ENCODE results near the gene ADCY1.

Gene ADCY1

DNA sequence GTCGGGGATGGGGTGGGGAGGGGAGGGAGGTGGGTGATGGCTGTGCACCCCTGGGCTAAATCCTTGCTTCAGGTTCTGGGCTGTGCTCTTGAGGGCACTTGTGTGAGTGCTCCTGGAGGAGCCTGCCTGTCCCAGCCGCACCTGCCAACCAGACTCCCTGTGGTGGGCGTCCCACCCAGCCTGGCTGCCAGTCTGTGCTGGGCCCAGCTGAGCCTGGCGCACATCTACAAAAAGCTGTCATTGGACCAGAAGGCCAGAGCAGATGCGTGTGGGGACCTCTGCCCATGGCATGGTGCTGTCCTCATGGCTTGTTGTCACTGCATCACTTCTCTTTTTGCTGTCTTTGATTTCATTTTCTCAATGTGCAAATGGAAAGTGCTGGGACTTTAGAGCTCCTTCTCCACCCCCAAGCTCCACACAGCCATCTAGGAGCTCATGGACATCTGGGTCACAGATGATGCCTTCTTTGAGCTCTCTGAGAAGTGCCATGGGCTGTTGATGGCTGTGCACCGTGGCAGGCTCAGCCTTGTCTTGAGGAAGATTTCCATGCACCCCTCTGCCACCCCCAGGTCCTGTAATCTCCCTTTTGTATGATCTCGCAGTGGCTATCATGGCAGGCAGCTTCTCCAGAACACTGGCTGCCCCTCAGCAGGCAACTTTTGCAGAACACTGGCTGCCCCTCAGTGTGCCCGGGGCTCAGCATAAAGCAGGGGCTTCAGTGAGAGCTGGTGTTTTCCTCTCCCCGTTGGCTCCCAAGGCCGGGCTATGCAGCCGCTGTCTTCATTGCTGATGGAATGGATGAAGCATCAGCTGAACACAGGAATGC, 83.9 kb downstream of the ADCY1 start:
- DNase-seq (ENCODE audit: low read depth) = no peak
- TF ChIP-seq, protein P1, sequence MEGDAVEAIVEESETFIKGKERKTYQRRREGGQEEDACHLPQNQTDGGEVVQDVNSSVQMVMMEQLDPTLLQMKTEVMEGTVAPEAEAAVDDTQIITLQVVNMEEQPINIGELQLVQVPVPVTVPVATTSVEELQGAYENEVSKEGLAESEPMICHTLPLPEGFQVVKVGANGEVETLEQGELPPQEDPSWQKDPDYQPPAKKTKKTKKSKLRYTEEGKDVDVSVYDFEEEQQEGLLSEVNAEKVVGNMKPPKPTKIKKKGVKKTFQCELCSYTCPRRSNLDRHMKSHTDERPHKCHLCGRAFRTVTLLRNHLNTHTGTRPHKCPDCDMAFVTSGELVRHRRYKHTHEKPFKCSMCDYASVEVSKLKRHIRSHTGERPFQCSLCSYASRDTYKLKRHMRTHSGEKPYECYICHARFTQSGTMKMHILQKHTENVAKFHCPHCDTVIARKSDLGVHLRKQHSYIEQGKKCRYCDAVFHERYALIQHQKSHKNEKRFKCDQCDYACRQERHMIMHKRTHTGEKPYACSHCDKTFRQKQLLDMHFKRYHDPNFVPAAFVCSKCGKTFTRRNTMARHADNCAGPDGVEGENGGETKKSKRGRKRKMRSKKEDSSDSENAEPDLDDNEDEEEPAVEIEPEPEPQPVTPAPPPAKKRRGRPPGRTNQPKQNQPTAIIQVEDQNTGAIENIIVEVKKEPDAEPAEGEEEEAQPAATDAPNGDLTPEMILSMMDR (IDR thresholded peaks at IDR 0.05; ENCODE audit: low read length, missing control alignments) = no peak

DNA sequence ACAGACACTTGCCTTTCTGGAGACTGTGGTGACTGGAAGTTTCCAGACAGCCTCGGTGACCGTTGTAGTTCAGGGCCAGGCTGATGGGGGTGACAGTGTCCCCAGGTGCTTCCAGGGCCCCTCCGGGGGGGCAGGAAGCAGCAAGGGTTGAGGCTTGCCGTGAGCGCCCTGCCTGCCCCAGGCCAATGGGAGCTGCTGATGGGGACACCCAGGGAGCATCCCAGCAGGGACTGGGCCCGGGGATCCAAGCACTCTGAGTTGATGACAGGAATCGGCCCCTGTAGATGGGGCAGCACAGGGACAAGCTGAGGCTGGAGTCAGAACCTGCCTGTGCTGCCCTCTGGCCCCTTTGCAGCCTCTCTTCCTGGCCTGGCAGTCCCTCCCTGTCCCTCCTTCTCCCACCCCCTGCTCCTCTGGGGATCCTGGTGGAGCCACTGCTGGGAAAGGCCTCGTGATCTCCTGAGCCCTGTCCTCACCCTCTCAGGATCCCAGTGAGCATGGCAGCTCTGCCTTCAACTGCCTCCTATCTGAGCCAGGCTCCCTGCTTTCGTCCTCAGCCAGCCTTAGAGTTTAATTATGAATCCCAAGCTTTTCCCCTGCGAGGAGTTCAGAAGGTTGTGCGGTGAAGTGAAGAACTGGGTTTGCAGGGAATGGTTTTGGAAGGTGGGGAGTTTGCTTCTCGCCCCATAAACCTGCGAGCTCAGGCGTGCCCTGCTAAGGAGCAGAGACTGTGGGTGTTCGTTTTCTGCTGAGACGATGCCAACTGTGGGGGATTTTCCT, 84.7 kb downstream of the ADCY1 start:
- no peak for DNase-seq (ENCODE audit: low read depth)
- TF ChIP-seq, protein P1 (IDR thresholded peaks at IDR 0.05; ENCODE audit: low read length, missing control alignments) = no peak
- no peak overlapping the region for H3K4me3 ChIP-seq (replicated peaks; ENCODE audit: low read depth, low read length)

More for the DNA sequence above, 83.9 kb downstream of the ADCY1 start:
- H3K4me3 ChIP-seq (replicated peaks; ENCODE audit: low read depth, low read length) = no peak overlapping the region

- no peak overlapping the region for H3K4me3 ChIP-seq (replicated peaks; ENCODE audit: low read depth, low read length)
- DNase-seq (ENCODE audit: low read depth) = no peak
- TF ChIP-seq, protein P1 (IDR thresholded peaks at IDR 0.05; ENCODE audit: low read length, missing control alignments) = no peak
Measured at GRCh38 chr7:45659496-45660139, 85.5 kb downstream of the ADCY1 start.

DNA sequence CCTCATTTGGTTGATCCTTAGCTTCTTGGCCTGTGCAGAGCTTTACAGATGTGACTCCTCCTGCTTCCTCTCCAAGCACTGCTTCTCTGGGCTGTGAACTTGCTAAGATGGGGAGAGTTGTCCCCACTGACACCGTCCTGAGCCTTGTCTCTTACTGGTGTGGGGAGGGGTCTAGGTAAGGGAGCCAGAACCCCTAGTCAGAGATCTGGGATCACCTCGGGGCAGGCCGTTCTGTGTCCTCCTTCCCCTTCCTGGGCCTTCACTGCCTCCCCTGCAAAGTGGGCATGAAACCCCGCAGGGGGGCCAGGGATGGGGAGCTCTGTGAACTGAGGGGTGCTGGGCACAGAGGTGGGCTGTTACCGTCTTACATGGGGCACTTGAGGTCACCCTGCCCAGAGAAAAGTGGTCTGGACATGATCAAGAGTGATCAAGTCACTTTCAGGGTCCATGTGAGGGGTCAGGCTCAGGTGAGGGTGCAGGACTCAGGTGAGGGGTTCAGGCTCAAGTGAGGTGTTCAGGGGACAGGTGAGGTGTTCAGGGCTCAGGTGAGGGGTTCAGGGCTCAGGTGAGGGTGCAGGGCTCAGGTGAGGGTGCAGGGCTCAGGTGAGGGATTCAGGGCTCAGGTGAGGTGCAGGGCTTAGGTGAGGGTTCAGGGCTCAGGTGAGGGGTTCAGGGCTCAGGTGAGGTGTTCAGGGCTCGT, 86.2 kb downstream of the ADCY1 start:
- no peak for DNase-seq (ENCODE audit: low read depth)
- H3K4me3 ChIP-seq (replicated peaks; ENCODE audit: low read depth, low read length) = no peak overlapping the region
- TF ChIP-seq, protein P1 (IDR thresholded peaks at IDR 0.05; ENCODE audit: low read length, missing control alignments) = no peak

DNA sequence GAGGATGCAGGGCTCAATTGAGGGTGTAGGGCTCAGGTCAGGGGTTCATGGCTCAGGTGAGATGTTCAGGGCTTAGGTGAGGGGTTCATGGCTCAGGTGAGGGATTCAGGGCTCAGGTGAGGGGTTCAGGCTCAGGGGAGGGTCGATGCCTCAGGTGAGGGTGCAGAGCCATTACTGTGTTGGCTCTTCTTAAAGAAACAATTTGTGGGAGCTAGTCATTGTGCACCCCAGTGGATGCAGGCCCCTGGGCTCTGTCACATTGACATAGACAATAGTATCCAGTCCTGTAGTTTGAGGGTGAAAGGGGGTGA, 86.7 kb downstream of the ADCY1 start:
- no peak for DNase-seq (ENCODE audit: low read depth)
- TF ChIP-seq, protein P1 (IDR thresholded peaks at IDR 0.05; ENCODE audit: low read length, missing control alignments) = no peak
- H3K4me3 ChIP-seq (replicated peaks; ENCODE audit: low read depth, low read length) = no peak overlapping the region

- H3K4me3 ChIP-seq (replicated peaks; ENCODE audit: low read depth, low read length) = no peak overlapping the region
- TF ChIP-seq, protein P1 (IDR thresholded peaks at IDR 0.05; ENCODE audit: low read length, missing control alignments) = no peak
- no peak for DNase-seq (ENCODE audit: low read depth)
Measured at GRCh38 chr7:45661302-45661995, 87.3 kb downstream of the ADCY1 start.

Data from fibroblast of pulmonary artery (primary cell).